ENCODE data around the gene ZNF541.

Gene ZNF541

DNA sequence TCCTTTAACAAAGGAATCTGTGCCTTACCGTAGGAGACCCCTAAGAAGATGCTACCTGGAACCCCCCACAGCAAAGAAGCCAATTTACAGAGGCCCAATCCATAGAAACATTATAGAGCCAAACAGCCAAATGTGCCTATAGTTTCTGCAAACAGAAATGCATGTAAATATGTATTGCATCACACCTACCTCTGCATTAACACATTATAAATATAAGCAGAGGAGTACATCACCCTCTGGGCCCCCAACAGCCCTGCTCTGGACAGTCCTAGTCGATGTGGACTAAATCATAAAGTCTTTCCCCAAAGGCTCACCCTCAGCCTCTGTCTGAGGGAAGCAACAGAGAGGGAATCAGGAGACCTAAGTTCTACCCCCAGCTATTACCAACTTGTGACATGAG, 25.7 kb downstream of the ZNF541 start:
- no peak for DNase-seq (ENCODE audit: low read depth)
- H3K4me3 ChIP-seq (ENCODE audit: low read depth, low read length) = no peak overlapping the region

DNA sequence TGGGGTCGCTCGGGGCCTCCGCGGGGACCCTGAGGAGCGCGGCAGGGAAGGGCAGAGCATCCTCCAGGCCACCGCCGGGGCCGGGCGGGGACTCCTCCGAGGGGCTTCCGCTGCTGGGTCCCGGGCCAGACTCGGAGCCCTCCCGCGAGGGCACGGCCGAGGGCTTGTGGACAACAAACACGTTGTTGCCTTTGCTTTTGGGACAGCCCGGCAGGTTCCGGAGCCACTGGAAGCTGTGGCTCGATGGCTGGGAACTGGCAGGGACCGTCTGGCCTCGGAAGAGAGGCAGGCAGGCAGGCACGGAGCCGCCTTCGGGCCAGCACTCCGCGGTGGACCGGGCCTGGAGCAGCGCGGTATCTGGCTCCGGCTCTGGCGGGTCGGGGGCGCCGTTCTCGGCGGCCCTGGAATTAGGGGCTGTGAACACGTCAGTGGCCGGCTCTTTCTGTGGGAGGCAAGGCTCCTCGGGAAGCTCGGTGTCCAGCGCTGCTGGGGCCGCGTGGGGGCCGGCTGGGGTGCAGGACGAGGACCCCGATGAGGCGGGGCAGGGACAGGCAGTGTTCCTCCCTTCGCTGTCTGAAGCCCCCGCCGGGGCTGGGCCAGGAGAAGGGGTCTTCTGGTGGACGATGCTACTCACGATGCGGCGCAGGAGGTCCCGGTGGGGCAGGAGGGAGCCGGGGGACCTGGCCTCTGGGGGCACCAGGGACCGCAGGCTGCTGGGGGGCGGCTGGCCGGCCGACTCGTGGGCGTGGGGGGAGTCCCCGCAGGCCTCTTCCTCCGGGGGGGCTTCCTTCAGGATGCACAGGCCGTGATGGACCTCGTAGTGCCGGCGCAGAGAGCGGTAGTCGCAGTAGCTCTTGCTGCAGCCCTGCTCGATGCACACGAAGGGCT, 27.6 kb downstream of the ZNF541 start:
- H3K4me3 ChIP-seq (ENCODE audit: low read depth, low read length) = no peak overlapping the region
- DNase-seq (ENCODE audit: low read depth) = no peak

DNA sequence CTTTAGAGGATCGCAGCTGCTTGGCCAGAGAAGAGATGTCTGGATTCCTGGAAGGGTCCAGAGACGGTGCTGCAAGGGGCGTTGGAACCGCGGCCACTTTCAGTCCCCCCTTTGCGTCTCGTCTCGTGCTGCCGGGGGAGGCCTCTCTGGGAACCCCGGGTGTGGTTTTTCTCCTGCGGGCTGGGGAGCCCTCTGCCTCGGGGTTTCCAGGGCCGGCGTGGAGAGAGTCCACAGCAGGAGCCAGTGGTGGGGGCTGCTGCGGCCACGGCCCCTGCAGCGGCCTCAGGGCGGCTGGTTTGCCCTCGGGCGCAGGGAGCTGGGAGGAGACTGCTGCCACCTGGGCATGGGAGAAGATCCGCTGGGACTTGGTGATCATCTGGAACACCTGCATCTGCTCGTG, 28.5 kb downstream of the ZNF541 start:
- no peak overlapping the region for H3K4me3 ChIP-seq (ENCODE audit: low read depth, low read length)
- no peak for DNase-seq (ENCODE audit: low read depth)

DNA sequence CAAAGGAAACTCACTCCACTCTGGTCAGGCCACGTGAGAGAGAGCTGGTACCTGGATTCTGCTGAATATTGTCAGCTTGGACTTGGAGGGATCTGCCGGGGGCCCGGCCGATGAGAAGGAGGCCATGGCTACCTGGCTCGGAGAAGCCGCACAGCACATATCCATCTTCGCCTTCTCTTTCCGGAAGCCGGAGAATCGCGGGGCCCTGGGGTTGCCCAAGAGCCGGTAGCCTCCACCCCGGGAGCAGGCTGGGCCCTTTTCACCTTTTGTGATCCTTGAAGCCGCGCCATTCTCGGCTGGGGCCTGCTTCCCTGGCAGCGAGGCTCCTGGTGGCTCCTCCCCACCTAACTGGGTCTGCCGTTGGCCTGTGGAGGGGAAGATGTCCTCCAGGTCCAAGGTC, 28.9 kb downstream of the ZNF541 start:
- no peak overlapping the region for H3K4me3 ChIP-seq (ENCODE audit: low read depth, low read length)

DNA sequence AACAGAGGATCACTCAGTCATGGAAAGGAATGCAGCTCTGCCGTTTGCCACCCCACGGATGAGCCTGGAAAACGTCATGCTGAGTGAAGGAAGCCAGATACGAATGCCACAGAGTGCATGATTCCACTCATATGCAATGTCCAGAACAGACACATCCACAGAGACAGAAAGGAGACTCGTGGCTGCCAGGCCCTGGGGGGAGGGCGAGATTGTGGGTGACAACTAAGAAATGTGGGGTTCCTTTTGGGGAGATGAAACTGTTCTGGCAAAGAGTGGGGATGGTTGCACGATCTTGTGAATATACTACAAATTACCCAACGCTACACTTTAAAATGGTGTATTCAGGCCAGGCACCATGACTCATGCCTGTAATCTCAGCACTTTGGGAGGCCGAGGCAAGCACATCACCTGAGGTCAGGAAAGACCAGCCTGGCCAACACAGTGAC, 30.9 kb downstream of the ZNF541 start:
- no peak overlapping the region for H3K4me3 ChIP-seq (ENCODE audit: low read depth, low read length)
- DNase-seq (ENCODE audit: low read depth) = no peak

More for the DNA sequence above, 28.9 kb downstream of the ZNF541 start:
- no peak for DNase-seq (ENCODE audit: low read depth)

DNA sequence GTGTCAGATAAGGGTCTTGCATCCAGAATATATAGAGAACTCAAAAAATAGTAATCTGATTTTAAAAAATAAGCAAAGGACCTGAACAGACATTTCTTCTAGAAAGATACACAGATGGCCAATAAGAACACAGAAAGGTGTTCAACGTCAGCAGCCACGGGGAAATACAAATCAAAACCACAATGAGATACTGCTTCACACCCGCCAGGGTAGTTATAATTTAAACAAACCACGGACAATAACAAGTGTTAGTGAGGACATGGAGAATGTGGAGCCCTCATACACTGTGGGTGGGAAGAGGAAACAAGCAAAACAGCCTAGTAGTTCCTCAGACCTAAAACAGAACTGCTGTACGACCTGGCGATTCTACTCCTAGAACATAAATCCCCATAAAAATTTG, 31.4 kb downstream of the ZNF541 start:
- no peak overlapping the region for H3K4me3 ChIP-seq (ENCODE audit: low read depth, low read length)
- DNase-seq (ENCODE audit: low read depth) = no peak

DNA sequence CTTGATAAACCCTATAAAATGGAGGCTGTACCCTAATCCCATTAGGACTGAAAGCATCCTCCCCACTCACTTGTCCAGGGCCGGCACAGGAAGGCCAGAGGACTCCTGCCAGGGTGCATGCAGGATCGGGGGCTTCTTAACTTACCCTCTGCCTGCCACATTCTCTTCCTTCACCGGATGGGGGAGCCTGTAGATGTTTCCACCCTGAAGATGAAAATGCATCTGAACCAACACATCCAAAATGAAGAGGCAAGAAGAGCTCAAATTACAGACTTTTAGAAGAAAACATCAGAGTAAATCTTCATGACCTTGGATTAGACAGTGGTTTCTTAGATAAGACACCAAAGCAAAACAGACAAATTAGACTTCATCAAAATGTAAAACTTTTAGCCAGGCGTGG, 32.2 kb downstream of the ZNF541 start:
- H3K4me3 ChIP-seq (ENCODE audit: low read depth, low read length) = no peak overlapping the region
- no peak for DNase-seq (ENCODE audit: low read depth)

DNA sequence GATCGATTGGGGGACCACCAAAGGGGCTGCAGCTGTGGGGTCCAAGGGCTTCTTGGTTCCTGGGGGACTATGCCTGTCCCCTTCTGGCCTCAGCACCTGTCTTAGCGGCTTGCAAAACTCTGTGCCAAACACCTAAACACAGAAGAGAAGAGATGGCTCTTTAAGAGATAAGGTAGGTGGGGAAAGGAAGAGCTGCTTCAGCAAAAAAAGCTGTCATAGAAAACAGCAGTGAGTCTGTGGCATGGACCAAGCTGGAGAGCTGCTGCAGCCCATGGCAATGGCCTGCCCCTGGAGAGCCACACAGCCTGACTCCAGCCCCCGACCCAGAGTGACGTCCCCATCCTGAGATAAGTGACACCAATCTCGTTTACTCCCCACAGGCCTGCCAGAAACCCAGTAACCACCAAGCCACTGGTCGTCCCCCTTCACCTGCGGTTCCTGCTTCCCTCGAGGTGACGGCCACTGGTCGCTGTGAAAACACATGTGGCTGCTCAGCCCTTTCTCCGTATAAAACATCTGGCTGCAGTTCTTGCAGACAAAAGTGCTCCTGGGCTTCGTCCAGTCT, 33.1 kb downstream of the ZNF541 start:
- no peak overlapping the region for H3K4me3 ChIP-seq (ENCODE audit: low read depth, low read length)
- DNase-seq (ENCODE audit: low read depth) = no peak

DNA sequence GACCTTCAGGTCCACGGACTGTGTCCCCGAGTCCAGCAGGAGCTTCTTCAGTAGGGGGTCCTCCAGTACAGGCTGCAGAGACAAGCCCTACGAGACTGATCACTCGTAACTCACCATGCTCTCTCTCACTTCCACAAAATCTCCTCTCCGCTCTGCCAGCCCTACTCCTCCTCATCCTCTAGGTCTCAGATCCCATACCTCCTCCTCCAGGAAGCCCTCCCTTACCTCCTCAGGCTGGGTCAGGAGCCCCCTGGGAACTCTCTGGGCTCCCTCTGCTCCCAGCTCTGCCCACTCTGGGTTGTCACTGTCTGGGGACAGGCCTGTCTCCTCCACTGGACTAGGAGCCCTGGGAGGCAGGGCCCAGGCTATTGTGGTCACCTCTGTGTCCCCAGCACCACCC, 34.1 kb downstream of the ZNF541 start:
- H3K4me3 ChIP-seq (ENCODE audit: low read depth, low read length) = no peak overlapping the region
- no peak for DNase-seq (ENCODE audit: low read depth)

DNA sequence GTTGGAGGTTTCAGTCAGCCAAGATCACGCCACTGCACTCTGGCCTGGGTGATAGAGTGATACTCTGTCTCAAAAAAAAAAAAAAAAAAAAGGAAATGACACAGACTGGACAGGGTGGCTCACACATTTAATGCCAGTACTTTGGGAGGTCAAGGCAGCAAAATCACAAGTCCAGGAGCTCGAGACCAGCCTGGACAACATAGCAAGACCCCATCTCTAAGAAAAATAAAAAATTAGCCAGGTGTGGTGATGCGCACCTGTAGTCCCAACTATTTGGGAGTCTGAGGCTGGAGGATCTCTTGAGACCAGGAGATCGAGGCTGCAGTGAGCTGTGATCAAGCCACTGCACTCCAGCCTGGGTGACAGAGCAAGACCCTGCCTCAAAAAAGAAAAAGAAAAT, 35.5 kb downstream of the ZNF541 start:
- no peak for DNase-seq (ENCODE audit: low read depth)
- no peak overlapping the region for H3K4me3 ChIP-seq (ENCODE audit: low read depth, low read length)

DNA sequence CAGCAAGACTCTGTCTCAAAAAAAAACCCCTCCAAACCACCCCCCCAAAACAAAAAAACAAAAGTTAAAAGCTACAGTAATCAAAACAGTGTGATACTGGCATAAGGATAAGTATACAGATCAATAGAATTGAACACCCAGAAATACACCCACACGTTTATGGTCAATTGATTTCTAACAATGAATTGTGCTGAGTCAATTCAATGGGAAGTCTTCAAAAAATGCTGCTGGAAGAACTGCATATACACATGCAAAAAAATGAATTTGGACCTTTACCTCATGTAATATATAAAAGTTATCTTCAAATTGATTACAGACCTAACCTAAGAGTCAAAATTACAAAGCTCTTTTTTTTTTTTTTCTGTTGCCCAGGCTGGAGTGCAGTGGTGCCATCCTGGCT, 38.3 kb downstream of the ZNF541 start:
- H3K4me3 ChIP-seq (ENCODE audit: low read depth, low read length) = no peak overlapping the region

DNA sequence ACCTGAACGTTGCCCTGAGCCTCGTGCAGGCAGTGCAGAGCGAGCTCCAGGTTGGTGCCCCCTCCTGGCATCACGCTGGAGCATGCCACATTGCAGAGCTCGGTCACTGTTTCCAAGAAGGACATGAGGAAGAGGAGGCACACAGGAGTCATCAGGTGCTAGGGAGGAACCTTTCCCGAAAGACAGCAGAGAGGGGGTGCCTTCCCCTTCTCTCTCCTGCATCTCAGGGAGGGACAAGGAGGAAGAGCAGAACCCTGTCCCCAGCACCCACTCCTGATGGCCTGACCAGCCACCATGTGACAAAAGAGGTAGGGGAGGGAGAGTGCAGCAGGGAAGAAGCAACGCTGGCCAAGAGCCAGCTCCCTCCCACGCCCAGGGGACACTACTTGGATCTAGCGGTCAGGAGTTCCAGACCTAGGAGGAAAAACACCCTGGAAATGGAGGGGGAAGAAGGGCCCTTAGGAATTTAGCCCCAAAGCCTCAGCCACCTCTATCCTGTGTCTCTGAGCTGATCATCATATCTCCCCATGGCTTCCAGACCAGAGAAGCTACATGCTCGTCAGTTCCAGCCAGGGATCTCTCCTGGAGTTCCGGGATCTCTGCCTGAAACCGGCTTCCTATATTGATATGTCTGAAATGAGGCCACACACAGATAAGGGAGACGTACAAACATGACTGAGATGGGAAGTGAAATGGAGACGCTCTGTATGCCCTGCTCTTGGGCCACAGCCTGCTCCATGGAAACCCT, 41.1 kb downstream of the ZNF541 start:
- H3K4me3 ChIP-seq (ENCODE audit: low read depth, low read length) = no peak overlapping the region

More for the DNA sequence above, 38.3 kb downstream of the ZNF541 start:
- DNase-seq (ENCODE audit: low read depth) = no peak

DNA sequence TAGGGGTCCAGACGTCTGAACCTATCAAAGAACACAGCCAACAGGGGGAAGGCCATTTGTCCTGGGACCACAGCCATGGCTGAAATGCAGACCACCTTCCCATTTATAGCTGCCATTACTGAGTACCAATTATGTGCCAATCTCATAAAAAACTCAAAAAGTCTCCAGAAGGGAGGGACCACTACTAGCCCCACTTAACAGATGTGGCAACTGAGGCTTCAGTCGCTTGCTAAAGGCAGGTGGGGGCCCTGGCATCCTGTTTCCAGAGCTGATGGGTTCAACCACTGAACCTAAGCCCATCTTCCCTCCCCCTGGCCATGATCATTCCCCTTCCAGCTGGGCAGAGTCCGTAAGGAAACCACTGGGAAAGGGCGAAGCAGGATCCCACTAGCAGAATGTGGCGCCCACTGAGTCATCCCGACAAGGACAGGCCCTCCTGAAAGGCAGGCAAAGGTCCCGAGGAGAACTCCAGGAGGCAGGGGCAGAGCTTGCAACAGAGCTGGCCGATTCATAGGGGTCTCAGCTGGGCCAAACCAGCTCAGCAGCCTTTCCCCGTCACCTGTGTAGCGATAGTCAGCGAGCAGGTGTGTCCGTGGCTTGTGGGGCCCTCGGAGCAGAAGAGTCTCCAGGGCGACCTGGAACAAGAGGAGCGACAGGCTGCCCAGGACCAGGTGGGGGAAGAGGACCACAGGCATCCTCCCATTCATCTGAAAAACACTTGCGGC, 43.8 kb downstream of the ZNF541 start:
- DNase-seq (ENCODE audit: low read depth) = no peak
- H3K4me3 ChIP-seq (ENCODE audit: low read depth, low read length) = no peak overlapping the region

More for the DNA sequence above, 41.1 kb downstream of the ZNF541 start:
- DNase-seq (ENCODE audit: low read depth) = no peak

DNA sequence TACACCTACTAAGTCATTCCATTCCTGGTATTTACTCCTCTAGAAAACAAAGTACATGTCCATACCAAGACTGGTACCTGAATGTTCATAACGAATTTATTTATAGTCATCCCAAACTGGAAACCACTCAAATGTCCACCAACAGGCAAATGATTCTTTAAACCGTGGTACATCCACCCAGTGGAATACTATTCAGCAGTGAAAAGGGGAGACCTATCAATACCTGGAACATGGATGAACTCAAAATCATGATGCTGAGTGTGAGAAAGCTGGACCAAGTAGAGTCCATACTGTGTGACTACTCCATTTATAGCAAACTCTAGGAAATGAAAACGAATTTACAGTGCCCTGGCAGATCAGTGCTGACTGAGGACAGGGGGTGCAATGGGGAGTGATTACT, 46.1 kb downstream of the ZNF541 start:
- DNase-seq (ENCODE audit: low read depth) = no peak
- no peak overlapping the region for H3K4me3 ChIP-seq (ENCODE audit: low read depth, low read length)

DNA sequence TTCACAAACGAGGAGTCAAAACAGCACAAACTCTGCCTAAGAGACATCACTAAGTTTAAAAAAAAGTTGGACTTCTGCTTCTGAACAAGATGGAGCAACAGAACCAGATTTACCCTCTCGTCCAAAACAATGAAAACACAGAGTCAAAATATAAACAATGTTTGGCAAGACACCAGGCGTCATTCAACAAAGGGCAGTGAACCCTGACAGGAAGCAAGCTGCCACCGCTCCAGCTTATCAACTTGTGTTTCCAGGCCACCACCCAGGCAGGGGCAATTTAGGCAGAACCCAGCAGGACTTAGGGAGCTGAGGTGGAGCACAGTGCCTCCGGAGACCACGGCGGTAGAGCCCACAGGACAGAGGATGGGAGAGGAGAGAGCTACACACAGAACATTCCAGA, 49.5 kb downstream of the ZNF541 start:
- H3K4me3 ChIP-seq (ENCODE audit: low read depth, low read length) = no peak overlapping the region

More for the DNA sequence above, 49.5 kb downstream of the ZNF541 start:
- DNase-seq (ENCODE audit: low read depth) = no peak
